Naive thymus-derived CD4-positive, alpha-beta T cell (primary cell): ENCODE measurements around the gene SERINC5. TPM values are rescaled to one million over a fixed set of nuclear protein-coding genes. Genes with fewer than 3 reads are reported as not detected.
A peak's percentile ranks its signal among the peaks of the same experiment; 100 is the strongest.

Experiments used
- ATAC-seq: fragments of 150-1000 bp; cut with Tn5 transposase; 2 replicates; pipeline ENCODE4 v1.10.0; 2021; ENCODE audit warnings: mild to moderate bottlenecking, moderate library complexity
- CTCF ChIA-PET: fragments of 350-600 bp; sonication (Branson Sonifier 250); formaldehyde crosslinking; loops from one replicate; lab custom pipeline; 2021; ENCODE audit warnings: antibody characterized with exemption; lab: Charles Lee
- POLR2A ChIA-PET: fragments of 350-600 bp; sonication (Branson Sonifier 250); formaldehyde crosslinking; loops from one replicate; lab custom pipeline; 2021; ENCODE audit warnings: antibody characterized with exemption, inconsistent platforms; lab: Charles Lee
- DNase-seq, 9 donors: peaks; one replicate each; pipeline versions ENCODE4 v3.0.0 to v3.0.0-alpha.2; 2020 to 2022; ENCODE audit warnings: mixed read lengths in 1 of 9
- H3K27ac ChIP-seq: one replicate; pipeline ENCODE4 v1.7.0; 2013; ENCODE audit warnings: mild to moderate bottlenecking, low read depth, low read length, moderate library complexity
- H3K27me3 ChIP-seq, 2 donors: one replicate each; pipeline ENCODE4 v1.7.0; 2013; ENCODE audit warnings: low read length in 2 of 2, mild to moderate bottlenecking in 2 of 2, moderate library complexity in 2 of 2; ENCODE audit not compliant: control insufficient read depth in 2 of 2, insufficient read depth in 2 of 2
- H3K36me3 ChIP-seq, 3 experiments: 1 replicate in 2 of 3; 2 replicates in 1 of 3; pipeline ENCODE4 v1.7.0; 2013; ENCODE audit warnings: low read length in 3 of 3, mild to moderate bottlenecking in 3 of 3, moderate library complexity in 1 of 3; ENCODE audit not compliant: insufficient read depth in 3 of 3, control insufficient read depth in 2 of 3
- H3K4me1 ChIP-seq, 2 donors: one replicate each; pipeline ENCODE4 v1.7.0; 2013; ENCODE audit warnings: low read length in 2 of 2, mild to moderate bottlenecking in 2 of 2, moderate library complexity in 1 of 2; ENCODE audit not compliant: control insufficient read depth in 2 of 2, insufficient read depth in 2 of 2
- H3K4me3 ChIP-seq: 2 replicates; pipeline ENCODE4 v1.7.0; 2013; ENCODE audit warnings: mild to moderate bottlenecking, low read length
- H3K9me3 ChIP-seq, 3 experiments: 1 replicate in 2 of 3; 2 replicates in 1 of 3; pipeline ENCODE4 v1.7.0; 2013; ENCODE audit warnings: low read length in 3 of 3; ENCODE audit not compliant: control insufficient read depth in 2 of 3
- H3K27ac Mint-ChIP-seq, 9 donors: one replicate each; pipeline ENCODE4 v1.8.0; 2020 to 2022; ENCODE audit warnings: mixed read lengths in 9 of 9, mild to moderate bottlenecking in 8 of 9, moderate library complexity in 5 of 9, inconsistent platforms in 2 of 9
- H3K27me3 Mint-ChIP-seq, 5 donors: one replicate each; pipeline ENCODE4 v1.8.0; 2021 to 2022; ENCODE audit warnings: mixed read lengths in 5 of 5, mild to moderate bottlenecking in 1 of 5
- H3K36me3 Mint-ChIP-seq, 5 donors: one replicate each; pipeline ENCODE4 v1.8.0; 2020 to 2022; ENCODE audit warnings: mixed read lengths in 5 of 5, mild to moderate bottlenecking in 3 of 5, inconsistent platforms in 1 of 5
- H3K4me1 Mint-ChIP-seq, 7 donors: one replicate each; pipeline ENCODE4 v1.8.0; 2020 to 2022; ENCODE audit warnings: mixed read lengths in 7 of 7, mild to moderate bottlenecking in 3 of 7, inconsistent platforms in 1 of 7
- H3K4me3 Mint-ChIP-seq, 10 donors: one replicate each; pipeline ENCODE4 v1.8.0; 2020 to 2022; ENCODE audit warnings: mild to moderate bottlenecking in 10 of 10, mixed read lengths in 10 of 10, moderate library complexity in 6 of 10, inconsistent platforms in 2 of 10
- H3K9me3 Mint-ChIP-seq, 11 donors: one replicate each; pipeline ENCODE4 v1.8.0; 2020 to 2022; ENCODE audit warnings: mixed read lengths in 11 of 11, mild to moderate bottlenecking in 4 of 11, inconsistent platforms in 1 of 11, moderate library complexity in 1 of 11
- intact Hi-C, 2 donors: fragments of 100-400 bp; cut with micrococcal nuclease; formaldehyde crosslinking; loops; one replicate each; pipeline ENCODE4 v1.15.1; 2023
- polyA plus RNA-seq, 2 donors: library from polyadenylated mRNA; unstranded; fragments of 300-500 nt; fragmentation: Illumina TruSeq; gene quantifications; one replicate each; pipeline ENCODE4 v1.2.3, GENCODE V29; 2021
- total RNA-seq, 6 experiments: library from RNA in 5 of 6; stranded (reverse) in 5 of 6; gene quantifications; 1 replicate in 5 of 6; 2 replicates in 1 of 6; pipeline ENCODE4 v1.2.3 and lab custom pipeline; 2021 to 2026

Gene SERINC5
- total and polyA plus RNA-seq, 7 experiments from 2014 or later = 34.3 to 164 (median 101) TPM

DNA sequence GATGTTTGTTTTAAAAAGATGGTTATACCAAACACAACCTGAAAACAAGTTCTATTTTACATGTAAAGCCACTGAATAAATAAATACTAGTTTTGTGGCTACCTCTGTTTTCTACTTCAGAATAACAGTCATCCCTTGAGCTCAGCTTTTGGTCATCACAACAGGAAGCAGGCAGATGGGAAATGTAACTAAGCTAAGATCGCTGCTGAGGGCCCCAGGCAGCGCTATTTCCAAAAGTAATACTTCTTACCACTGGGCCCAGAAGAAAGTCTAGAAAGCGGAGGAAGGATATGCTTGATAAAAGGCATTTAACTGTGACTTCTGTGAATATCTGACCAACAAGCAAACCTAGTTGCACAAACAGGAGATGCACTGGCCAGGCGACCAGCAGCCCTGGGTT, 61.4 kb downstream of the SERINC5 start:
- H3K4me3 Mint-ChIP-seq = peak overlapping the region; percentile 79 to 96 (median 85)
- no peaks in the 10 kb centered on the region for H3K27me3 Mint-ChIP-seq
- H3K4me1 ChIP-seq = peaks cover 54 to 87% of the 10 kb centered on the region in 2 donors
- intact Hi-C loops = loop anchor here (5.0 to 10.0 kb wide), 7 partner anchors 33 to 682 kb away; partner anchors contain the start of genes HOMER1 (in 2 of the 2), MTX3 (in 1 of the 2), TENT2 (in 1 of the 2) and ZFYVE16 (in 1 of the 2)
- no peak overlapping the region for H3K4me3 ChIP-seq
- no peak for ATAC-seq
- DNase-seq = no peak
- peaks cover 62 to 97% (median 89%) of the 10 kb centered on the region in 7 donors for H3K4me1 Mint-ChIP-seq
- H3K9me3 ChIP-seq = no peaks in the 10 kb centered on the region
- H3K27ac Mint-ChIP-seq = peak overlapping the region; percentile 87 to 99 (median 95)
- CTCF ChIA-PET = interaction anchor here (1.1 to 3.1 kb wide), 5 partner anchors 13 to 103 kb away, joined by 3 to 9 read pairs (median 6); no protein-coding TSS in a partner anchor
- H3K9me3 Mint-ChIP-seq = no peaks in the 10 kb centered on the region
- POLR2A ChIA-PET = interaction anchor here (0.8 to 10.2 kb wide), 11 partner anchors 11 to 104 kb away, joined by 3 to 115 read pairs (median 9); partner anchors contain the start of gene SERINC5
- H3K27me3 ChIP-seq = no peaks in the 10 kb centered on the region
- peak overlapping the region; percentile 79 for H3K27ac ChIP-seq
- peaks cover 10 to 38% (median 19%) of the 10 kb centered on the region in 5 donors for H3K36me3 Mint-ChIP-seq
- H3K36me3 ChIP-seq = peaks cover 0 to 19% (median 0%) of the 10 kb centered on the region in 3 experiments

DNA sequence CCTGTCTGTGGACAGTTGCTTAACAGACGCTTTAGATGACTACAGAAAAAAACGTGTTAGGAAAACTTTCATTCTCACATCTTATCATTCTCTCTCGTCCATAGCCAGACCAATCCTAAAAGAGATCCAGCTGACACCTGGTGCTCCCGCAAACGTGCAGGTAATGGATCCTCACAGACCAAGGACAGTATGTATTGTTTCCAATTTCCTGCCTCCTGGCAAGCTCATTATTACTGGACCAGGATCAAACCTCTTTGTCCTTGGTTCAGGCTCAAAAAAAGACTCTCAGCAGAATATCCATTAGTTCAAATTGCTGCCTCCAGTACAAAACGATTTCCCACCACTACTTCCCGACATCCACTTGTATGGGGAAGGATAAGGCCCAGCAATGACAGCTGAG, 62.4 kb downstream of the SERINC5 start:
- ChIA-PET POLR2A (interaction anchor here (0.6 to 10.2 kb wide), 15 partner anchors 11 to 89 kb away, joined by 3 to 115 read pairs (median 7); partner anchors contain the start of gene SERINC5), CTCF (interaction anchor here (0.8 to 3.1 kb wide), 8 partner anchors 11 to 102 kb away, joined by 3 to 17 read pairs (median 6); no protein-coding TSS in a partner anchor)
- Mint-ChIP-seq H3K9me3 (no peaks in the 10 kb centered on the region), H3K4me3 (peak overlapping the region; percentile 79 to 96 (median 85)), H3K27ac (peak overlapping the region; percentile 87 to 99 (median 95)), H3K27me3 (no peaks in the 10 kb centered on the region), H3K4me1 (peaks cover 58 to 97% (median 87%) of the 10 kb centered on the region in 7 donors), H3K36me3 (peaks cover 9 to 36% (median 14%) of the 10 kb centered on the region in 5 donors)
- intact Hi-C loops = loop anchor here (2.0 to 10.0 kb wide), 8 partner anchors 34 to 681 kb away; partner anchors contain the start of genes HOMER1 (in 2 of the 2), MTX3 (in 1 of the 2), TENT2 (in 1 of the 2) and ZFYVE16 (in 1 of the 2)
- ATAC-seq (no peak), DNase-seq (no peak)
- Histone ChIP-seq H3K4me3 (no peak overlapping the region), H3K27ac (peak overlapping the region; percentile 79), H3K36me3 (peaks cover 0 to 12% (median 0%) of the 10 kb centered on the region in 3 experiments), H3K4me1 (peaks cover 58 to 86% of the 10 kb centered on the region in 2 donors), H3K27me3 (no peaks in the 10 kb centered on the region), H3K9me3 (no peaks in the 10 kb centered on the region)

DNA sequence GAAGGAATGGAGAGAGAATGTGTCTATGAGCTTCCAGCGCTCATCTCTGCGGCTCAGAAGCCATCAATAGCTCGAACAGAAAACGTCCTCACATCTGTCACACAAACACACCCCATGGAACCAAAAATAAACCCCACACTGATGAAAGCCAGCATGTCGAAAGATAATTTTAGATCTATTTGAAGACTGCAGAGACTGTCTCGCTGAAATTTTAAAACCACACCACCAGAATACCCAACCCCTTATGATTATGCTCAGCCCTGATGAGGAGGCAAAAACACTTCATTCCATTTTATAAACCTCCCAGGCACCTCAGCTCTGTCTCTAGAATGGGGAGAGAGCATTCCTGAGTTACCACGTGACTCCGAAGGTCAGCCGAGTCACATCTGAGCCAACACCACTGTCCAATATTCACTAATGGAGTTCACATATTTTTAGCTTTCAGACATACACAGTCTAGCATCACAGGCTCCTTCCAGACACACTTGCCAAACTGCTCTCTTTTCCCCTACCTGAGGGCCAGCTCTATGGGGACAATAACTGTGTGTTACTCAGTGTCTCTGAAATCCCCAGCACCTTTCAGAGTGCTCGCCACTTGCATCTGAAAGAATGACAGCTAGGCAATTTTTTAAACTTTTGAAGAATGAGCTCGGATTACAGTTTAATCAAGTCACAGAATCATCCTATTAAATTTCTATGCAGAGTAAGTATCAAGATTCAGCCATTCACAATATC, 63.2 kb downstream of the SERINC5 start:
- H3K27ac ChIP-seq = peak overlapping the region; percentile 79
- ATAC-seq = peak; percentile 70
- peak in 7 of 9 donors; percentile 39 to 72 (median 61) for DNase-seq

DNA sequence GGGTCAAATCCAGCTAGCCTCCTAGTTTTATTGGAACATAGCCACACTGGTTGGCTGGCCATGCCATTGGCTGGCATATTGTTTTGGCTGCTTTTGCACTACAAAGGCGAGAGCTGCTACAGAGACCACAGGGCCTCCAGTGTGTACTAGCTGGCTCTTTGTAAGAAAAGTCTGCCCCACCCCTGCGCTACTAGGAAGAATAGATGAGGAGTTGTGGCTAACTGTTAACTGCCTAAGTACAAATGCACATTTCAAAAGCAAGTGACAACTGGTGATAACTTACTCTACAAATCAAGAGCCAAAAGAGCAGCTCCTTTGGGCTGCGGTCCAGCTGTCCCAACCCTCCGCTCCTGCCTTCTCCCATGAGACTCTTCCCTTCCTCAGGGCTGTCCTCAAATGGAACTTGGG, 63.9 kb downstream of the SERINC5 start:
- POLR2A ChIA-PET = interaction anchor here (0.6 to 10.2 kb wide), 21 partner anchors 10 to 100 kb away, joined by 3 to 115 read pairs (median 6); partner anchors contain the start of gene SERINC5
- peaks cover 61 to 97% (median 87%) of the 10 kb centered on the region in 7 donors for H3K4me1 Mint-ChIP-seq
- H3K36me3 Mint-ChIP-seq = peaks cover 9 to 36% (median 16%) of the 10 kb centered on the region in 5 donors
- no peaks in the 10 kb centered on the region for H3K27me3 Mint-ChIP-seq
- CTCF ChIA-PET = interaction anchor here (0.7 to 3.1 kb wide), 9 partner anchors 10 to 100 kb away, joined by 3 to 17 read pairs (median 4); no protein-coding TSS in a partner anchor
- peaks cover 0 to 7% (median 0%) of the 10 kb centered on the region in 3 experiments for H3K36me3 ChIP-seq
- no peaks in the 10 kb centered on the region for H3K9me3 ChIP-seq
- no peaks in the 10 kb centered on the region for H3K27me3 ChIP-seq
- ATAC-seq = peak; percentile 85
- peak overlapping the region; percentile 79 to 96 (median 85) for H3K4me3 Mint-ChIP-seq
- DNase-seq = peak in 7 of 9 donors; percentile 61 to 72 (median 68)
- H3K4me3 ChIP-seq = peak overlapping the region; percentile 46
- H3K27ac ChIP-seq = peak overlapping the region; percentile 79
- H3K27ac Mint-ChIP-seq = peak overlapping the region; percentile 87 to 99 (median 95)
- H3K9me3 Mint-ChIP-seq = peaks cover 0 to 2% (median 0%) of the 10 kb centered on the region in 11 donors
- peaks cover 69 to 89% of the 10 kb centered on the region in 2 donors for H3K4me1 ChIP-seq
- intact Hi-C loops = loop anchor here (1.0 to 10.0 kb wide), 13 partner anchors 11 to 680 kb away; partner anchors contain the start of genes HOMER1 (in 2 of the 2), SERINC5 (in 2 of the 2), MTX3 (in 1 of the 2) and TENT2 (in 1 of the 2)

More for the DNA sequence above, 63.2 kb downstream of the SERINC5 start:
- peak overlapping the region; percentile 87 to 99 (median 95) for H3K27ac Mint-ChIP-seq
- ChIA-PET CTCF (interaction anchor here (0.8 to 3.1 kb wide), 10 partner anchors 11 to 101 kb away, joined by 3 to 17 read pairs (median 5); no protein-coding TSS in a partner anchor), POLR2A (interaction anchor here (0.8 to 10.2 kb wide), 24 partner anchors 10 to 101 kb away, joined by 3 to 115 read pairs (median 6); partner anchors contain the start of gene SERINC5)
- H3K36me3 Mint-ChIP-seq = peaks cover 9 to 38% (median 16%) of the 10 kb centered on the region in 5 donors
- intact Hi-C loops = loop anchor here (1.0 to 10.0 kb wide), 12 partner anchors 11 to 680 kb away; partner anchors contain the start of genes HOMER1 (in 2 of the 2), SERINC5 (in 2 of the 2), MTX3 (in 1 of the 2) and TENT2 (in 1 of the 2)
- Histone ChIP-seq H3K27me3 (no peaks in the 10 kb centered on the region), H3K9me3 (no peaks in the 10 kb centered on the region), H3K4me1 (peaks cover 62 to 86% of the 10 kb centered on the region in 2 donors), H3K36me3 (peaks cover 0 to 12% (median 0%) of the 10 kb centered on the region in 3 experiments), H3K4me3 (peak overlapping the region; percentile 46)
- peaks cover 0 to 2% (median 0%) of the 10 kb centered on the region in 11 donors for H3K9me3 Mint-ChIP-seq
- peaks cover 61 to 97% (median 88%) of the 10 kb centered on the region in 7 donors for H3K4me1 Mint-ChIP-seq
- H3K4me3 Mint-ChIP-seq = peak overlapping the region; percentile 79 to 96 (median 85)
- H3K27me3 Mint-ChIP-seq = no peaks in the 10 kb centered on the region

DNA sequence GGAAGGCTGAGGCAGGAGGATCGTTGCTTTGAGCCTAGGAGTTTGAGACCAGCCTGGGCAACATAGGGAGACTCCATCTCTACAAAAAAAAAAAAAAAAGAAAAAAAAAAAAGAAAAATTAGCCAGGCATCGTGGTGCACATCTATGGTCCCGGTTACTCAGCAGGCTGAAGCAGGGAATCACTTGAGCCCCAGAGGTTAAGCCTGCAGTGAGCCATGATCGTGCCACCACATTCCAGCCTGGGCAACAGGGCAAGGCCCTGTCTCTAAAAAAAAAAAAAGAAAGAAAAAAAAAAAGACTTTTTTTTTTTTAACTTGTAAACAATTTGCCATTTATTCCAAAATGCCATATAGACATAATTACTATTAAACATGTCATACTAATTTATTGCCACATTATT, 64.5 kb downstream of the SERINC5 start:
- DNase-seq (no peak), ATAC-seq (no peak)
- CTCF ChIA-PET = interaction anchor here (0.7 to 3.1 kb wide), 4 partner anchors 10 to 66 kb away, joined by 3 to 17 read pairs (median 6); no protein-coding TSS in a partner anchor
- Histone ChIP-seq H3K36me3 (peaks cover 0 to 2% (median 0%) of the 10 kb centered on the region in 3 experiments), H3K27ac (peak overlapping the region; percentile 79), H3K9me3 (no peaks in the 10 kb centered on the region), H3K4me1 (peaks cover 75 to 92% of the 10 kb centered on the region in 2 donors), H3K4me3 (no peak overlapping the region), H3K27me3 (no peaks in the 10 kb centered on the region)
- peaks cover 9 to 38% (median 16%) of the 10 kb centered on the region in 5 donors for H3K36me3 Mint-ChIP-seq
- H3K27me3 Mint-ChIP-seq = no peaks in the 10 kb centered on the region
- intact Hi-C loops = loop anchor here (2.0 to 10.0 kb wide), 8 partner anchors 36 to 679 kb away; partner anchors contain the start of genes HOMER1 (in 2 of the 2), MTX3 (in 1 of the 2), TENT2 (in 1 of the 2) and ZFYVE16 (in 1 of the 2)
- H3K9me3 Mint-ChIP-seq = peaks cover 0 to 2% (median 0%) of the 10 kb centered on the region in 11 donors
- peak overlapping the region; percentile 83 to 100 (median 92) for H3K4me3 Mint-ChIP-seq
- H3K27ac Mint-ChIP-seq = peak overlapping the region; percentile 94 to 99 (median 97)
- peaks cover 63 to 98% (median 89%) of the 10 kb centered on the region in 7 donors for H3K4me1 Mint-ChIP-seq
- POLR2A ChIA-PET = interaction anchor here (0.6 to 10.2 kb wide), 16 partner anchors 9 to 100 kb away, joined by 3 to 115 read pairs (median 8); partner anchors contain the start of gene SERINC5
